Effector memory CD8-positive, alpha-beta T cell (primary cell): Measurements from ENCODE around the gene P2RX3.
"Not testable (repeated sequence)": the region's sequence is repeated elsewhere in the genome, so short reads cannot be mapped to it uniquely, and the experiment has no call there.

Experiments used
- ATAC-seq: fragments of 150-1000 bp; cut with Tn5 transposase; replicated peaks from 2 replicates; pipeline ENCODE4 v1.10.0; 2021; ENCODE audit warnings: mild to moderate bottlenecking, moderate library complexity
- DNase-seq, 3 experiments: peaks; one replicate each; pipeline ENCODE4 v3.0.0; 2021
- H3K27ac Mint-ChIP-seq, 2 donors: one replicate each; pipeline ENCODE4 v1.8.0; 2022; ENCODE audit warnings: mild to moderate bottlenecking in 2 of 2, mixed read lengths in 2 of 2, moderate library complexity in 2 of 2
- H3K27me3 Mint-ChIP-seq, 2 donors: one replicate each; pipeline ENCODE4 v1.8.0; 2022; ENCODE audit warnings: mixed read lengths in 2 of 2
- H3K36me3 Mint-ChIP-seq: one replicate; pipeline ENCODE4 v1.8.0; 2022; ENCODE audit warnings: mild to moderate bottlenecking, moderate library complexity, mixed read lengths; ENCODE audit not compliant: insufficient read depth
- H3K4me1 Mint-ChIP-seq, 2 donors: one replicate each; pipeline ENCODE4 v1.8.0; 2022; ENCODE audit warnings: low read depth in 2 of 2, mixed read lengths in 2 of 2
- H3K4me3 Mint-ChIP-seq, 2 donors: one replicate each; pipeline ENCODE4 v1.8.0; 2022; ENCODE audit warnings: mild to moderate bottlenecking in 2 of 2, mixed read lengths in 2 of 2, moderate library complexity in 2 of 2
- H3K9me3 Mint-ChIP-seq, 2 donors: one replicate each; pipeline ENCODE4 v1.8.0; 2022; ENCODE audit warnings: mixed read lengths in 2 of 2
- total RNA-seq, 9 experiments: gene quantifications; one replicate each; lab custom pipeline; 2026; lab: John Stamatoyannopoulos, UW

Gene P2RX3
- 0 to 0.32 (median 0) reads per million in 9 experiments for total RNA-seq

DNA sequence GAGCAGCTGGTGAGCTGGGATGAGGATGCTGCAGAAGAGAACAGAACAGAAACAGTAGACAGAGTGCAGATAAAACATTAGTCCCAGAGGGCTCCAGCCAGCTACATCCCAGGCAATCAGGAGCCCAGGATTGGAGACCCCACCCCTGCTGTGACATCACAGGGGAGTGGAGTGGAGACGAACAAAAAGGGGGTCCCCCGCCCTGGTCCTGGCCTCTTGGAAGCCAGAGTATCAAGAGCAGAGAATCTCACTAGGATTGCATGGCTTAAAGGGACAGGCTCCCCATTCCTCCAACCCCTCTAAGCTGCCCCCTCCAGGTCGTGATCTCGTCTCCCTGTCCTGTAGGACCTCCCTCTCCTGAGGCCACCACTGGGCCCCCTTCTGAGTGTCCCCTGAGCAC lies at the start of gene P2RX3:
TSS of gene P2RX3 (plus strand) at position 211 of the 400 bp plus-strand sequence. CDS start 199 bp downstream, outside the sequence.
- Mint-ChIP-seq H3K4me3 (no peak within 1 kb of the TSS), H3K9me3 (no peaks in the 10 kb centered on the region), H3K36me3 (peaks cover 13% of the 10 kb centered on the region), H3K27me3 (no peaks in the 10 kb centered on the region), H3K4me1 (peaks cover 24% of the 10 kb centered on the region in 2 donors), H3K27ac (peak within 1 kb of the TSS in 1 of 2 donors; percentile 97)
- ATAC-seq = no peak
- DNase-seq = no peak

GRCh38 chr11:57288771-57289579 lies 49.2 kb upstream of the P2RX3 start:
- Mint-ChIP-seq H3K4me1 (no peaks in the 10 kb centered on the region), H3K36me3 (no peaks in the 10 kb centered on the region), H3K4me3 (no peak overlapping the region), H3K9me3 (no peaks in the 10 kb centered on the region), H3K27me3 (peaks cover 19 to 35% of the 10 kb centered on the region in 2 donors), H3K27ac (no peak overlapping the region)
- DNase-seq (no peak), ATAC-seq (no peak)

GRCh38 chr11:57290288-57290687 lies 47.9 kb upstream of the P2RX3 start:
- Mint-ChIP-seq H3K9me3 (no peaks in the 10 kb centered on the region), H3K27me3 (peaks cover 19 to 35% of the 10 kb centered on the region in 2 donors), H3K4me1 (no peaks in the 10 kb centered on the region), H3K27ac (no peak overlapping the region), H3K4me3 (no peak overlapping the region), H3K36me3 (no peaks in the 10 kb centered on the region)
- no peak for DNase-seq
- no peak for ATAC-seq

DNA sequence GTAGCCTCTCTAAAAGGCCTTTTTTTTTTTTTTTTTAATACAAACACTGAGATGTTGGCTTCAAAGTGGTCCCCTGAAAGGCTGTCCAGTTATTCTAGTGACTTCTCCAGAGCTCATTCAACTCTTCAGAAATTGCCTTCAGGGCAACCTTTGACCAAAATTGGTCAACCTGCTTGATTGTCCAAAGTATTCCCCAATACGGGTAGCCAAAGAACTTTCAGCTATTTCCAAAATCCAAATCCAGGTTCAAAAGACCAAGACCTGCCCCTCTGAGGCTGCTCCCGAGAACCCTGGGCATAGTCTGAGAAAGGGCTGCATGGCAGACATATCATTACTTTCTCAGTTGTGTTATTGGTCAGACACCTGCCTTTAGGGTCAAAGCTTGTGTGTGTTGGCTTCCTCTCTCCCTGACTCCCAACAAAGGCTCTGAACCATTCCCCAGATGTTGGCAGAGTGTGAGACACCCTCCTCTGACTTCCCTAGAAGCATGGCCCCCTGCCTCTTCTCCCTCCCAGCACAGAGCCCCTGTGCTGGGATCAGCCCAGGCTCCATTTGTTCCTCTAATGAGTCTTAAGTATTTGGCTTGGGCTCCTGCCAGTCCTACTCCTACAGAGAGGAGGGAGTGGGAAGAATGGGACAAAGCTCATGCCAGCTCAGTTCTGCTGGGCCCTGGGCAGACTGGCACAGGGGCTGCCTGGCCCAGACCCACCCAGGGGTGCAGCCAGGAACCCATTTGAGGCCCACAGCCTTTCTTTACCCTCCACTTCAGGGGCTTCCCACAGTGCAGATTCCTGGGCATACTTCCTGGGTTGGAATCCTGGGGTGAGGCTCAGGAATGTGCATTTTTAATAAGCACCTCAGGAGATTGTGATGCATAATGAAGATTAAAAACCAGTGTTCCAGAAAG lies 43.7 kb upstream of the P2RX3 start:
- H3K27ac Mint-ChIP-seq = no peak overlapping the region
- H3K4me3 Mint-ChIP-seq = no peak overlapping the region

DNA sequence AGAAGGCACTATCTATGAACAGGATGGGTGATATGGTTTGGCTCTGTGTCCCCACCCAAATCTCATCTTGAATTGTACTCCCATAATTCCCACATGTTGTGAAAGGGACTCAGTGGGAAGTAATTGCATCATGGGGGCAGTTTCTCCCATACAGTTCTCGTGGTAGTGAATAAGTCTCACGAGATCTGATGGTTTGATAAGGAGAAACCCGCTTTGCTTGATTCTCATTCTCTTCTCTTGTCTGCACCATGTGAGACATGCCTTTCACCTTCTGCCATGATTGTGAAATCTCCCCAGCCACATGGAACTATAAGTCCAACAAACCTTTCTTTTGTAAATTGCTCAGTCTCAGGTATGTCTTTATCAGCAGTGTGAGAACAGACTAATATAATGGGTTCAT lies 41.9 kb upstream of the P2RX3 start:
- not testable (repeated sequence) for H3K36me3 Mint-ChIP-seq, H3K9me3 Mint-ChIP-seq, DNase-seq, H3K27ac Mint-ChIP-seq, H3K27me3 Mint-ChIP-seq, H3K4me1 Mint-ChIP-seq, ATAC-seq, H3K4me3 Mint-ChIP-seq

More for the DNA sequence above, 43.7 kb upstream of the P2RX3 start:
- Mint-ChIP-seq H3K36me3 (no peaks in the 10 kb centered on the region), H3K9me3 (peaks cover 0 to 3% of the 10 kb centered on the region in 2 donors), H3K4me1 (no peaks in the 10 kb centered on the region), H3K27me3 (peaks cover 0 to 21% of the 10 kb centered on the region in 2 donors)
- no peak for DNase-seq
- no peak for ATAC-seq

DNA sequence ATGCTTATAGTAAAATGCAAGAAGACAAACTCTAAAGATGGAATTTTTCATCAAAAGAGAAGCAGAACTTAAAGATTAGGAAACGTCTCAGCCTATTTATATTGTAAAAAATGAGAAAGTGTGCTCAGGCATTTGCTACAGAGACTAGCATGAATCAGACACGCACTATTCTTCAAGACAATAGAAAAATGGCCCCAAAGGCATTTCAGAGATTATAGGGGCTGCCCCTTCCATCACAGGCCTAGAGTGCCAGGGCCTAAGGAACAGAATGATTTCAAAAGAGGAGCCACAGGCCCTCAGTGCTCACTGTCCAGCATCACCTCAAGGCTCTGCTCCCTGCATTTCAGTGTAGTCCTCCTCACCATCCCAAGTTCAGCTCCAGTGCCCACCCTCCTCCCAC lies 40.9 kb upstream of the P2RX3 start:
- Mint-ChIP-seq H3K4me3 (no peak overlapping the region), H3K4me1 (no peaks in the 10 kb centered on the region), H3K36me3 (no peaks in the 10 kb centered on the region), H3K27ac (no peak overlapping the region), H3K9me3 (peaks cover 0 to 7% of the 10 kb centered on the region in 2 donors), H3K27me3 (no peaks in the 10 kb centered on the region)
- DNase-seq = no peak
- no peak for ATAC-seq

GRCh38 chr11:57299150-57299737 lies 38.9 kb upstream of the P2RX3 start:
- ATAC-seq = no peak
- peaks cover 4% of the 10 kb centered on the region for H3K36me3 Mint-ChIP-seq
- no peak overlapping the region for H3K4me3 Mint-ChIP-seq
- H3K27ac Mint-ChIP-seq = no peak overlapping the region
- no peaks in the 10 kb centered on the region for H3K27me3 Mint-ChIP-seq
- DNase-seq = no peak
- H3K9me3 Mint-ChIP-seq = peaks cover 0 to 7% of the 10 kb centered on the region in 2 donors
- peaks cover 0 to 2% of the 10 kb centered on the region in 2 donors for H3K4me1 Mint-ChIP-seq

GRCh38 chr11:57300785-57301184 lies 37.4 kb upstream of the P2RX3 start:
- H3K4me1 Mint-ChIP-seq = peaks cover 0 to 2% of the 10 kb centered on the region in 2 donors
- H3K27ac Mint-ChIP-seq = no peak overlapping the region
- peaks cover 0 to 7% of the 10 kb centered on the region in 2 donors for H3K9me3 Mint-ChIP-seq
- no peaks in the 10 kb centered on the region for H3K27me3 Mint-ChIP-seq
- no peak overlapping the region for H3K4me3 Mint-ChIP-seq
- ATAC-seq = no peak
- peaks cover 5% of the 10 kb centered on the region for H3K36me3 Mint-ChIP-seq
- no peak for DNase-seq

- Mint-ChIP-seq H3K27me3 (no peaks in the 10 kb centered on the region), H3K4me1 (peaks cover 0 to 2% of the 10 kb centered on the region in 2 donors), H3K9me3 (peaks cover 0 to 7% of the 10 kb centered on the region in 2 donors), H3K4me3 (no peak overlapping the region), H3K36me3 (peaks cover 5% of the 10 kb centered on the region), H3K27ac (no peak overlapping the region)
- DNase-seq = no peak
- no peak for ATAC-seq
These were observed 36.3 kb upstream of the P2RX3 start for GRCh38 chr11:57301711-57302423.

DNA sequence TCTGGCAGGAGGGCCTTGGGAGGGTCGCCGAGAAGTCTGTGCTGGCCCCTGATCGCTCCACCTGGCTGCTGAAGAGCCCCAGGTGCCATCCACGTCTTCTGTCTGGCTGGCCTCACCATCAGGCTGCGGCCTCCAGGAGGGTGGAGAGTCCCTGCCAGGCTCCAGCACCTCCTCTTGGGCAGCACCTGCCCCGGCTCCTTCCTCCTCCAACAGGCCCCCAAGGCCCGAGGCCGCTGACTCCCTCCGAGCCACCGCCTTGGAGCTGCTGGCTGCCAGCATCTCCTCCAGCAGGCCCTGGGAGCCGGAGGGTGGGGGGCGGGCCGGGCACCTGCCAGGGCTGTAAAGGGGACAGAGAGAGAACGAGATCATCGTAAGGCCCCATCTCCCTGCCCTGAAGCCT lies 35.7 kb upstream of the P2RX3 start:
- Mint-ChIP-seq H3K9me3 (peaks cover 0 to 7% of the 10 kb centered on the region in 2 donors), H3K27ac (no peak overlapping the region), H3K4me1 (peaks cover 0 to 6% of the 10 kb centered on the region in 2 donors), H3K36me3 (peaks cover 8% of the 10 kb centered on the region), H3K4me3 (no peak overlapping the region), H3K27me3 (no peaks in the 10 kb centered on the region)
- ATAC-seq = no peak
- no peak for DNase-seq

GRCh38 chr11:57303280-57303989 lies 34.7 kb upstream of the P2RX3 start:
- no peak for DNase-seq
- H3K4me1 Mint-ChIP-seq = peaks cover 0 to 6% of the 10 kb centered on the region in 2 donors
- H3K27ac Mint-ChIP-seq = no peak overlapping the region
- H3K36me3 Mint-ChIP-seq = peaks cover 8% of the 10 kb centered on the region
- peaks cover 0 to 7% of the 10 kb centered on the region in 2 donors for H3K9me3 Mint-ChIP-seq
- H3K27me3 Mint-ChIP-seq = no peaks in the 10 kb centered on the region
- H3K4me3 Mint-ChIP-seq = no peak overlapping the region
- ATAC-seq = no peak

DNA sequence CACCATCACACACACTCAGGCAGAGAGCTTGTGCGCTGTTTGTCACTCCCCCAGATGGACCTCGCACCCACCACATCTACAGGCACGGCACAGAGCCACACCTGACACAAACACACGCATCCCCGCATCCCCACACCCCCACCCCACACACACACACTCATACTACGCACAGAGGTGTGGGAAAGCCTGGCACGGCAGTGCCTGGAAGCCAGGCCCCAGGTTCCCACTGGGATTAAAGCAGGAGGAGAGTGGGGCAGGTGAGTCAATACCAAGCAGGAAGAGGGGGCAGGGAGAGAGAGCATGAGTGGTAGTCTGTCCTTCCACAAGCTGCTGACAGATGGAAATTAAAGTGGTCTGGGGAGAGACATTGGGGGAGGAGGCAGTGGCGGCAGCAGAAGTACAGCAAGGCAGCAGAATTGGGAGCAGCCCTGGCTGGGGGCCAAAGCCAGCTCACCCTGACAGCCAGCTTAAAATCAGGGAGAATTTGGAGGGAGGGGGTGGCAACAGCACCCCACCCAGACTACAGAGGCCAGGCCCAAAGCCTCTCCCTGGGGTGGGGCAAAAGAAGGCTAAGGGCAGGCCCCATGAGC lies 34.1 kb upstream of the P2RX3 start:
- Mint-ChIP-seq H3K36me3 (peaks cover 8% of the 10 kb centered on the region), H3K4me1 (peaks cover 0 to 6% of the 10 kb centered on the region in 2 donors), H3K27me3 (no peaks in the 10 kb centered on the region), H3K9me3 (peaks cover 0 to 7% of the 10 kb centered on the region in 2 donors), H3K4me3 (no peak overlapping the region), H3K27ac (no peak overlapping the region)
- no peak for DNase-seq
- ATAC-seq = no peak
